HG03571 (cell line): ENCODE results near the gene TSPAN15.
"Not testable (repeated sequence)": the region's sequence is repeated elsewhere in the genome, so short reads cannot be mapped to it uniquely, and the experiment has no call there.

ENCODE experiments used
- ATAC-seq: cut with Tn5 transposase; IDR thresholded peaks from one replicate; pipeline ENCODE4 v1.9.1; 2021; ENCODE audit not compliant: unreplicated experiment

TSPAN15 gene

GRCh38 chr10:69483963-69484362 lies 32.7 kb downstream of the TSPAN15 start:
- no peak for ATAC-seq

GRCh38 chr10:69484736-69485135 lies 33.5 kb downstream of the TSPAN15 start:
- ATAC-seq: no peak

- no peak for ATAC-seq
Measured at GRCh38 chr10:69486922-69487730, 35.9 kb downstream of the TSPAN15 start.

GRCh38 chr10:69488149-69488844 lies 37.0 kb downstream of the TSPAN15 start:
- ATAC-seq: not testable (repeated sequence)

GRCh38 chr10:69488856-69489255 lies 37.6 kb downstream of the TSPAN15 start:
- ATAC-seq: not testable (repeated sequence)

- ATAC-seq: no peak
Measured at GRCh38 chr10:69489506-69490090, 38.3 kb downstream of the TSPAN15 start.

GRCh38 chr10:69490876-69491275 lies 39.6 kb downstream of the TSPAN15 start:
- no peak for ATAC-seq

GRCh38 chr10:69491611-69492010 lies 40.3 kb downstream of the TSPAN15 start:
- ATAC-seq: no peak

- ATAC-seq: no peak
Measured at GRCh38 chr10:69492091-69492745, 41.0 kb downstream of the TSPAN15 start.

- ATAC-seq: no peak
Measured at GRCh38 chr10:69492746-69493462, 41.6 kb downstream of the TSPAN15 start.

GRCh38 chr10:69494626-69495558 lies 43.6 kb downstream of the TSPAN15 start:
- no peak for ATAC-seq

GRCh38 chr10:69495666-69496065 lies 44.4 kb downstream of the TSPAN15 start:
- no peak for ATAC-seq

- ATAC-seq: no peak
Measured at GRCh38 chr10:69496352-69497230, 45.3 kb downstream of the TSPAN15 start.

- no peak for ATAC-seq
Measured at GRCh38 chr10:69497231-69497561, 45.9 kb downstream of the TSPAN15 start.

- ATAC-seq: no peak
Measured at GRCh38 chr10:69497611-69498390, 46.5 kb downstream of the TSPAN15 start.

- ATAC-seq: no peak
Measured at GRCh38 chr10:69498711-69499471, 47.6 kb downstream of the TSPAN15 start.
